HG03432 (cell line): ENCODE measurements around the gene VN1R2.
"Not testable (repeated sequence)": the region's sequence is repeated elsewhere in the genome, so short reads cannot be mapped to it uniquely, and the experiment has no call there.

Source experiments
- ATAC-seq: cut with Tn5 transposase; IDR thresholded peaks from one replicate; pipeline ENCODE4 v1.9.1; 2021; ENCODE audit warnings: mild to moderate bottlenecking, moderate library complexity; ENCODE audit not compliant: unreplicated experiment

Gene VN1R2, protein sequence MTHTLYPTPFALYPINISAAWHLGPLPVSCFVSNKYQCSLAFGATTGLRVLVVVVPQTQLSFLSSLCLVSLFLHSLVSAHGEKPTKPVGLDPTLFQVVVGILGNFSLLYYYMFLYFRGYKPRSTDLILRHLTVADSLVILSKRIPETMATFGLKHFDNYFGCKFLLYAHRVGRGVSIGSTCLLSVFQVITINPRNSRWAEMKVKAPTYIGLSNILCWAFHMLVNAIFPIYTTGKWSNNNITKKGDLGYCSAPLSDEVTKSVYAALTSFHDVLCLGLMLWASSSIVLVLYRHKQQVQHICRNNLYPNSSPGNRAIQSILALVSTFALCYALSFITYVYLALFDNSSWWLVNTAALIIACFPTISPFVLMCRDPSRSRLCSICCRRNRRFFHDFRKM

DNA sequence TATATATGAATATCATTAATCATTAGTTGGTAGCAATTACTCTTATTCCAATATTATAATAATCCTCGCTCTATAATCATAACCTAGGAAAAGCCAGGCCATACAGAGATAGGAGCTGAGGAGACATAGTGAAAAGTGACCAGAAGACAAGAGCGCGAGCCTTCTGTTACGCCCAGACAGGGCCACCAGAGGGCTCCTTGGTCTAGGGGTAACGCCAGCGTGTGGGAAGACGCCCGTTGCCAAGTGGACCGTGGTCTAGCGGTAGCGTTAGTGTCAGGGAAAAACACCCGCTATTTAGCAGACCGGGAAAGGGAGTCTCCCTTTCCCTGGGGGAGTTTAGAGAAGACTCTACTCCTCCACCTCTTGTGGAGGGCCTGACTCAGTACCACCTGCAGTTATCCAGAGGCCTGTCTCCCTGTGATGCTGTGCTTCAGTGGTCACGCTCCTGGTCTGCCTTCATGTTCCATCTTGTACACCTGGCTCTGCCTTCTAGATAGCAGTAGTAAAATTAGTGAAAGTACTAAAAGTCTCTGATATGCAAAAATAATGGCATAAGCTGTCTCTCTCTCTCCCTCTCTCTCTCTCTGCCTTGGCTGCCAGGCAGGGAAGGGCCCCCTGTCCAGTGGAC is at the start of gene VN1R2:
Gene VN1R2 (plus strand): TSS at position 578 of the 628 bp plus-strand sequence. CDS start 84 bp downstream, outside the sequence.
- ATAC-seq: not testable (repeated sequence)

DNA sequence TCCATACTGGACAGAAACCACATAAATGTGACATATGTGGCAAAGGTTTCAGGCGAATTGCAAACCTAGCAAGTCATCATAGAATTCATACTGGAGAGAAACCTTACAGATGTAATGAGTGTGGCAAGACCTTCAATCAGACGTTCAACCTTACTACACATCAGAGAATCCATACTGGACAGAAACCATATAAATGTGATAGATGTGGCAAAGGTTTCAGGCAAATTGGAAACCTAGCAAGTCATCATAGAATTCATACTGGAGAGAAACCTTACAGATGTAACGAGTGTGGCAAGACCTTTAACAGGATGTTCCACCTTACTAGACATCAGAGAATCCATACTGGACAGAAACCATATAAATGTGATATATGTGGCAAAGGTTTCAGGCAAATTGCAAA is 46.5 kb upstream of the VN1R2 start:
- ATAC-seq: not testable (repeated sequence)

DNA sequence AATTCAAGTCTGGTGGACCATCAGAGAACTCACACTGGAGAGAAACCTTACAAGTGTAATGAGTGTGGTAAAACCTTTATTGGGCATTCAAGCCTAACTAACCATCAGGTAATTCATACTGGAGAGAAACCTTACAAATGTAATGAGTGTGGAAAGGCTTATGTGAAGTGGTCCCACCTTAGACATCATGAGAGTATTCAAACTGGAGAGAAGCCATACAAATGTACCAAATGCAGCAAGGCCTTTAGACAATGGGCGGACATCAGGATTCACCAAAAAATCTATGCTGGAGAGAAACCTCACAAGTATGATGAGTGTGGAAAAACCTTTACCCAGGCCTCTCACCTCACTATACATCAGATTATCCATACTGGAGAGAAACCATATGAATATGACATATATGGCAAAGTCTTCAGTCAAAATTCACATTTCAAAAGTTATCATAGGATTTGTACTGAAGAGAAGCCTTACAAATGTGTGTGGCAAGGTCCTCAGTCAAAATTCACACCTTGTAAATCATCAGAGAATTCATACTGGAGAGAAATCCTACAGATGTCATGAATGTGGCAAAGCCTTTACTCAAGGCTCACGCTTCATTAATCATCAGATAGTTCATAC is 45.3 kb upstream of the VN1R2 start:
- ATAC-seq: no peak

DNA sequence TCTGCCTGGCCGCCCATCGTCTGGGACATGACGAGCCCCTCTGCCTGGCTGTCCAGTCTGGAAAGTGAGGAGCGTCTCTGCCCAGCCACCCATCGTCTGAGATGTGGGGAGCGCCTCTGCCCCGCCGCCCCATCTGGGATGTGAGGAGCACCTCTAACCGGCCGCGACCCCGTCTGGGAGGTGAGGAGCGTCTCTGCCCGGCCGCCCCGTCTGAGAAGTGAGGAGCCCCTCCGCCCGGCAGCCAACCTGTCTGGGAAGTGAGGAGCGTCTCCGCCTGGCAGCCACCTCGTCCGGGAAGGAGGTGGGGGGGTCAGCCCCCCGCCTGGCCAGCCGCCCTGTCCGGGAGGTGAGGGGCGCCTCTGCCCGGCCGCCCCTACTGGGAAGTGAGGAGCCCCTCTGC is 35.4 kb upstream of the VN1R2 start:
- not testable (repeated sequence) for ATAC-seq

DNA sequence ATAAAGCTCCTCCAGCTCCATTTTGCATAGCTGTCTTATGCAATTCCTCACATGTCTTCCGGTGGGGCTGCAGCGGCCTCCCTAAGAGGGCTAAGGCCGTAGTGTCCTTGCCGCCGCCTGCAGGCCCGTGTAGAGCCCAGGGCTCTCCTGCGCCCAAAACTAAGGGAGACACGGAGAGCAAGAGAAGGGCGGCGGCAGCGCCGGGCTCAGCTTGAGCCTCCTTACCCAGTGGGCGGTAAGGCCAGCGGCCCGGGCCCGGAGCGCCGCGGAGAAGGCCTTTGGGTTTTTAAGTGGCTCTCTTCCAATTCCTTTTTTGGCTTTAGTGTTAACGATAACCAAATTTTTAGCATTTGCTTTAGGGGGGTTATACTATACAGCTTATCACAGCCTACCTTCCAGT is 33.5 kb upstream of the VN1R2 start:
- ATAC-seq: no peak

DNA sequence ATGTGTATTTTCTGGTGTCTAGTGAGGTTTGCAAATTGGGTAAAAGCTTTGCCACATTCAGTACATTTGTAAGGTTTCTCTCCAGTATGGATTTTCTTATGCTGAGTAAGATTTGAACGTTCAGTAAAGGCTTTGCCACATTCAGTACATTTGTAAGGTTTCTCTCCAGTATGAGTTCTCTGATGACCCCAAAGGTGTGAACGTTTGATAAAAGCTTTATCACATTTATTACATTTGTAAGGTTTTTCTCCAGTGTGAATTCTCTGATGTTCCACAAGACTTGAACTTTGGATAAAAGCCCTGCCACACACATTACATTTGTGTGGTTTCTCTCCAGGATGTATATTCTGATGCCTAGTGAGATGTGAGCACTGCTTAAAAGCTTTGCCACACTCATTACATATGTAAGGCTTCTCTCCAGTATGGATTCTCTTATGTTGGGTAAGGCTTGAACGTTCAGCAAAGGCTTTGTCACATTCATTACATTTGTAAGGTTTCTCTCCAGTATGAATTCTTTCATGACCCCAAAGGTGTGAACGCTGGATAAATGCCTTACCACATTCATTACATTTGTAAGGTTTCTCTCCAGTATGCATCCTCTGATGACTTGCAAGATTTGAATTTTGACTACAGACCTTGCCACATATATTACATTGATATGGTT is 20.8 kb upstream of the VN1R2 start:
- ATAC-seq: no peak

DNA sequence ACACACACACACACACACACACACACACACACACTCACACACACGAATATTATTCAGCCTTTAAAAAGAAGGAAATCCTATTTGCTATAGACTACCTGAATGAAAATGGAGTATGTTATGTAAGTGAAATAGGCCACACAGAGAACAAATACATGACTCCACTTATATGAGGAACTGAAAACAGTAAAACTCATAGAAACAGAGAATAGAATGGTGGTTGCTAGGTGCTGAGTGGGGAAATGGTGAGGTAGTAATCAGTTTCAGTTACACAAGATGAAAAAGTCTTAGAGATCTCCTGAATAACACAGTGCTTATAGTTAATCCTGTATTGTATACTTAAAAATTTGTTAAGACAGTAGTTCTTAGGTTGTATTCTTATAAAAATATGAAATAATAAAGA is 11.6 kb upstream of the VN1R2 start:
- no peak for ATAC-seq

DNA sequence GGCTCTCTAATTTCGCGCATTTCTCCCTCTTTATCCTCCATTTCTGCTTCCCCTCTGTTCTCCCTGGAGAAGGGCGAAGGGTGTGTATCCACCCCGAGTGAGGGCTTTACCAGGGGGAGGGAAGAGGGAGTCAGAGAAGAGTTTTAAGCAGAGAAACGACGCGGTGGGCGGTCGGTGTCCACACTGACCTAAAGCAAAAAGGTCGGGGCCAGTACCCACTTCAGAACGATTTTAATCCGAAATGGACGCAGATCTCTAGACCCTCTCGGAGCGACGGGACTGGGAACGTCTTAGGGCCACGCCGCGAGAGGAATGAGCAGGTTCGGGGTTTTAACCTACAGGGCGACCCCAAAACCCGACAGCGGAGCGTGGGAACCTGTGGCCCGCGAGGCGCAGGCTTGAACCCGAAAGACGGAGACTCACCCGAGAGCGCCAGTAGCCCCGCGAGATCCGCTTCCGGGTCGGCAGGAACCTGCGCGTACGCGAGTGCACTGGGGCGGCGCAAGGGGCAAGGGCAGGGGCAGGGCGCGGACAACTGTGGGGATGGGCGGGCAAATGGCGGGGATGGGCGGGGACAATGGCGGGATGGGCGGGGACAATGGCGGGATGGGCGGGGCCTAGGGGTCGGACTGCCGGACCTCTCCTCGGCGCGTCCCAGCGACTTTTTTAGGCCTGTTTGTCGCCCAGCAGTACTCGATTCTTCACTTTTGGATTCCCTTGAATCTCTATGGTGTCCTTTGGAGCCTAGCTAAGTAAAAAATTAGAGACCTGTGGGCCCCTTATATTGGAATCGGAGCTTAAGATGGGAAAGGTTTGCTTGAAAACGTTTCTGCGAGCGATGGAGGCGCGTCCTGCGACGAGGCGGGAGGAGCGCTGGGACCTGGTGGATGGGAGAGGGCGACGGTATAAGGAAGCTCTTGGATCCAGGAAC is 3.4 kb upstream of the VN1R2 start, which contains the start of gene ZNF677:
Gene ZNF677 (minus strand): TSS at position 463 of the 931 bp plus-strand sequence. CDS start 3,323 bp downstream, outside the sequence.
- no peak for ATAC-seq

DNA sequence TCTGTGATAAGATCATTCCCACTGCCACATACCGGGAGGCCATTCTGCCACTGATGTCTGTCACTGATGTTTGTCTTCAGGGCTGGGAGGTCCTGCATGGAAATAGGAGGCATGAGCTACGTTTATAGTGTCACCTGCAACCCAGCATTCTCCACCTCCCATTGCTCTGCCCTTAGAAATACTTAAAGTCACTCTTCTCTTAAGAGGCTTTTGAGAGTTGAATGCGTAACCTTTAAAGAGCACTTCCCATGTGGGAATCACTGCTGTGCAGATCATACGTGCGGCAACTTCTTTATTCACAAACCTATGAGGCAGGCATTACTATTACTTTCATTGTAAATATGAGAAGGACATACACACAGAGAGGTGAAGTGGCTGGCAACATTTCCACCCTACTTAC is 9.5 kb downstream of the VN1R2 start, which contains the start of gene VN1R4:
Gene VN1R4 (minus strand): TSS at position 101 of the 400 bp plus-strand sequence. CDS start 58 bp downstream, at position 43.
- not testable (repeated sequence) for ATAC-seq

DNA sequence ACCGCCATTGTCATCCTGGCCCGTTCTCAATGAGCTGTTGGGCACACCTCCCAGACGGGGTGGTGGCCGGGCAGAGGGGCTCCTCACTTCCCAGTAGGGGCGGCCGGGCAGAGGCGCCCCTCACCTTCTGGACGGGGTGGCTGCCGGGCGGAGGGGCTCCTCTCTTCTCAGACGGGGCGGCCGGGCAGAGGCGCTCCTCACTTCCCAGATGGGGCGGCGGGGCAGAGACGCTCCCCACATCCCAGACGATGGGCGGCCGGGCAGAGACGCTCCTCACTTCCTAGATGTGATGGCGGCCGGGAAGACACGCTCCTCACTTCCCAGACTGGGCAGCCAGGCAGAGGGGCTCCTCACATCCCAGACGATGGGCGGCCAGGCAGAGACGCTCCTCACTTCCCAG is 11.8 kb downstream of the VN1R2 start:
- ATAC-seq: not testable (repeated sequence)

DNA sequence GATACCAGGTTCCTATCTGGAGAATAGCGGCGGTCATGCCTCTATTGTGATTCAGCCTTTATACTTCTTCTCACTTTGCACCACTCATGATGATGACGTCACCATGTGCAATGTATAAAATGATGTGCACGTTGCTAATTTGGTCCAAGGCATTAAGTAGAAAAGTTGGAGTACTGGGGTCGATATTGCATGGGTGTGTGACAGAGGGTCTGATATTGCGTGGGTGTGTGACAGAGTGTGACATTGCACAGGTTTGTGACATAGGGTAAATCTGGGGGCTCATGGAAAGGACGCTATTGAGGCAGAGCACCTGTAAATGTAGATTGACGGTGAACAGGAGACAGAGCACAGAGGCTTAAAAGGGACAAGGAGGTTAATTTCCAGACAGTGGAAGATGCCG is 14.0 kb downstream of the VN1R2 start:
- no peak for ATAC-seq

DNA sequence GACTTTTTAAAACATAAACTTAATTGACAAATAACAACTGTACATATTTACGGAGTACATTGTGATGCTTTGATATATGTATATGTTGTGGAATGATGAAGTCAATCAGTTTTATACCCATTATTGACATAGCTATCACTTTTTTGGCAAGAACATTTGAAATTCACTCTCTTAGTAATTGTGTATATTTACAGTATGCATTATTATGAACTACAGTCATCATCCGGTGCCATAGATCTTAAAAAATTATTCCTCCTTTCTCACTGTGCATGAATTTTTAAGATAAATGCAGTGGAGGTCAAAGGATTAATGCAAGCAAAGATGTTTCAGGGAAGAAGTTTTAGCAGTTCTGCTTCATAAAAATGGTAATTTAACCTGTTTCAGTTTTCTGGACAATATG is 17.4 kb downstream of the VN1R2 start:
- ATAC-seq: no peak

DNA sequence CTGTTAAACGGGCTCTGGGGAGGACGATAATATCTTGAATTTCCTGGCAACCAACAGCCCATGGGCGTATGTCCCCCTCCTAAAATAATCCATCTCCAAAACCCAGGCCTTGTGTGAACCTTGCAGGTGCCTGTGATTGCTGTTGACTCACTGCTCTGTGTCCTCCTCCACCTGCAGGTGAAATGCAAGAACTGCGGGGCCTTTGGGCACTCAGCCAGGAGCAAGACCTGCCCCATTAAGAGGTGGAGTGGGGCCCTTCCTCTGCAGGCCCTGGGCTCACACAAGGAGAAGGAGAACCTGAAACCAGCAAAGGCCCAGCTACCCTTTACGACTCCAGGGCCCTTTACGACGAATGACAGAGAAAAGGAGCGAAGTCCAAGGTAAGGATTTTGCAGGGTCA is 23.9 kb downstream of the VN1R2 start:
- ATAC-seq: not testable (repeated sequence)

DNA sequence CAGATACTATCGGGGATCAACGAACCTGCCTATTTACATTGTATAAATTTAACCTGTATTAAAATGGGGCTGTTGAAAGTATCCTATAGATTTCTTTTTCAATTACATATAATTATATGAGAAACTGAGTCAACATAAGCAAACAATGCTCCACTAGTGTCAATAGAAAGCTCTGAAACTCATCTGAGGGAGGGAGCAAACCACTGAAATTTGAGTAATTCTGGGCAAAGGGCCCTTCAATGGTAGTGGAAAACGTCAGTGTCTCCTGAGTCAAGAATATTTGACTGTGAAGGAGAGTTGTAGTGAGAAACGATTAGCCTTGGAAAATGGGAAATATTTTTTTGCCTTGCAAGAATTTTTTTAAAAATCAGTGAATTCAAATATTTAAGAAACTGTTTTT is 27.0 kb downstream of the VN1R2 start:
- no peak for ATAC-seq

DNA sequence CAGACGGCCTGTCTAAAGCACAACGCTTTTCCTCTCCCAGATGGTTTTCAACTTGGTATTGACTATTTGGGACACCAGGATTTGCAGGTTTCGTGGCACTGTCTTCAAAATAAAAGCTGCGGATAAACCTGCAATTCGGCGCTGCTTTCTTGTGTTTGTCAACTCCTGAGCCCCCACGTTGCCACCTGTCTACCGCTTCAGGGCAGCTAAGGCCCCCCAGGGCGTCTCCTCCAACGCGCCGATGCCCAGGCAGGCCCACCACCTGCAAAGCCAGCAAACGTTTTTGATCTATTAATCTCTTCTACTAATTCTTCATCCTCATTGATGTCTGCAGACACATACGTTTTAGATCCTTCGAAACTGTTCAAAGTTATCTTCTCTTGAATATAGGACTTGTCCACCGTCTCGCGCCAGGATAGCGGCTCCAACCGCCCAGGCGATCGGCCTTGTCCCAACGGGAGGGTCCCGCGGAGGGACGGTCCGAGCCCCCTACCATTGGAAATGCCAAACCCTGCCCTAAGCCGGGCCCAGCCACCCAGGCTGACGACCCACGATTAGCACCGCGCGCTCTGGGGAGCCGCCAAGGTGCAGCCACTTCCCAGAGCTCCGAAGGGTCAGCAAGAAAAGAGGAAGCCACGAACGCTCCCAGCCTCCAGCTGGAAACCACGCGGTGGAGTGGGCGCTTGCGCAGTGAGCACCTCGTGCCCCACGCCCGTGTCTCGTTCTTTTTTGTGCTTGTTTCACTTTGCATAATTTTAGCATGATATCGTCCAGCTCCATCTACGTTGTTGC is 32.9 kb downstream of the VN1R2 start:
- no peak for ATAC-seq

DNA sequence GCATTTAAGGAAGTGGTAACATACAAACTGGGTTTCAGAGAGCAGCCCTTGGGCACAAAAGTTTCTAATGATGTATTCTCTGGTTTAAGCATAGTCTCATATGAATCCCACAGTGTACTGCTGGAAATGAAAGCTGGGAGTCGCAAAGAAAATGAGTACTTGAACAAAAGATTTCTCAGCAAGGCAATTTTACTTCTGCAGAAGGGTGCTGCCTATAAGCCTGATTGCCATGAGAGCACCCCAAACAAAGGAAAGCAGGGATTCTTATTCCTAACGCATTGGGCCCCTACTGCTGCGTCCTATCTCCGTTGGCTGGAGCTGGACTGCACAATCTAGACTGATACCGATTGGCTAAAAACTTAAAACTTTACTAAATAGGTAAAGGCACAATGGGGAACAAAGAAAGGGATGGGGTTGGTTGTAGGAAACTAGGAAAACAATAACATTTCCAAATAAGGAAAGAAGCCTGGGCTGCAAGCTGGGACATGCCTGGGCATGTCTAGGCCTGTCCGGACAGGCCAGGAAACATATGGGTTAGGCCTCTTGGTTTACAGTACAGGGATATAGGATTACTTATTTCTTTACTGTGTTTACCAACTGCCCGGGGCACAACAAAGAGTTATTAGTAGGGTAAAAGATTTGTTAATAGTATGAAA is 36.8 kb downstream of the VN1R2 start:
- ATAC-seq: no peak

DNA sequence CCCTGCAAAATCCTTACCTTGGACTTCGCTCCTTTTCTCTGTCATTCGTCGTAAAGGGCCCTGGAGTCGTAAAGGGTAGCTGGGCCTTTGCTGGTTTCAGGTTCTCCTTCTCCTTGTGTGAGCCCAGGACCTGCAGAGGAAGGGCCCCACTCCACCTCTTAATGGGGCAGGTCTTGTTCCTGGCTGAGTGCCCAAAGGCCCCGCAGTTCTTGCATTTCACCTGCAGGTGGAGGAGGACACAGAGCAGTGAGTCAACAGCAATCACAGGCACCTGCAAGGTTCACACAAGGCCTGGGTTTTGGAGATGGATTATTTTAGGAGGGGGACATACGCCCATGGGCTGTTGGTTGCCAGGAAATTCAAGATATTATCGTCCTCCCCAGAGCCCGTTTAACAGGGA is 43.2 kb downstream of the VN1R2 start:
- not testable (repeated sequence) for ATAC-seq

DNA sequence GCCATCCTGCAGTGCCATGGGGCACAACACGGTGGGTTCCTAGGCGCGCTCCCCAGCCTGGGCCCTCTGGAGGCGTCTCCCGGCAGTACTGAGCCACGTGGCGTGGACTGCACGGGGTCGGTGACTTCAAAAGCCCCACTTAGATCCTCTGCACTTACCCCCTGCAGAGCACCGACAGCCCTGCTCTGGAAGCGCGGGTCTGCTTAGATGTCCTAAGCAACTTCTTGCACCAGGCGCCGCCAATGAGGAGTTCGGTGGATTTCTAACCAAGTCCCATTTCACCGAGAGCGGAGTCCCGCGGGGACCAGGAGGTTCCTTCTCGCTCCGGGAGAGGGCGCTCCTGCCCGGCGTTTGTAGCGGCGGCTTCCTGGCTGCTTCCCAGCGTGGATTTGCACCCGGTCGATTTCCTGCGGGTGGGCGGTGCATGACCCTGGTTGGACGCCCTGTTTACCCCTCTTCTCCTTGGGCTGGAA is 50.3 kb downstream of the VN1R2 start:
- ATAC-seq: no peak
